Measurements from ENCODE around the gene MRAP2. TPM values are rescaled to one million over a fixed set of nuclear protein-coding genes. Genes with fewer than 3 reads are reported as not detected.

The MRAP2 gene
- total RNA-seq, 1 experiment from 2014 or later: 1.4 TPM

- Histone ChIP-seq H3K4me3 (ENCODE audit: low read depth, low read length) (no peak overlapping the region), H3K27me3 (replicated peaks; ENCODE audit: control insufficient read depth, insufficient read depth, low read length) (peaks cover 2% of the 10 kb centered on the region; the same call in 1 of the 2 replicates), H3K36me3 (ENCODE audit: control insufficient read depth, insufficient read depth, low read length) (no peaks in the 10 kb centered on the region), H3K4me1 (0 out of 2 replicates have a peak, but pooled peaks cover 3% of the 10 kb centered on the region), H3K9me3 (no peaks in the 10 kb centered on the region)
- no peak for TF ChIP-seq CTCF (IDR thresholded peaks at IDR 0.05; ENCODE audit: insufficient read depth in 1 of 2, low read depth in 1 of 2, low read length in 1 of 2, severe bottlenecking in 1 of 2, unreplicated experiment in 1 of 2)
- no peaks in the 10 kb centered on the region for H3K36me3 Mint-ChIP-seq (ENCODE audit: insufficient read depth, unreplicated experiment)
- H3K27me3 Mint-ChIP-seq (ENCODE audit: insufficient read depth, unreplicated experiment): no peaks in the 10 kb centered on the region
- DNase-seq: no peak
- peaks cover 12% of the 10 kb centered on the region for H3K4me1 Mint-ChIP-seq (ENCODE audit: low read depth, unreplicated experiment)
- H3K27ac Mint-ChIP-seq (ENCODE audit: unreplicated experiment): no peak overlapping the region
- no TSS peak for BruUV-seq (replicated peaks)
- no peak overlapping the region for H3K4me3 Mint-ChIP-seq (ENCODE audit: unreplicated experiment)
- H3K9me3 Mint-ChIP-seq (ENCODE audit: unreplicated experiment): peaks cover 7% of the 10 kb centered on the region
- POLR2A ChIA-PET: no interaction called here
- CTCF ChIA-PET: interaction anchor here (0.6 kb wide), 1 partner anchor 11 kb away, joined by 3 read pairs; no protein-coding TSS in a partner anchor
- intact Hi-C loops (cut with micrococcal nuclease; ENCODE audit: unreplicated experiment): loop anchor here (10.0 kb wide), 2 partner anchors 81 to 151 kb away; no protein-coding TSS in a partner anchor
These were observed 1.9 kb downstream of the MRAP2 start for GRCh38 chr6:84035484-84035883.

GRCh38 chr6:84037425-84038089 is 4.0 kb downstream of the MRAP2 start:
- H3K9me3 Mint-ChIP-seq (ENCODE audit: unreplicated experiment): peaks cover 13% of the 10 kb centered on the region
- CTCF ChIA-PET: no interaction called here

GRCh38 chr6:84042603-84043002 is 9.0 kb downstream of the MRAP2 start:
- no peak overlapping the region for H3K4me3 Mint-ChIP-seq (ENCODE audit: unreplicated experiment)
- ChIA-PET POLR2A (no interaction called here), CTCF (no interaction called here)
- H3K4me1 ChIP-seq: no peaks in the 10 kb centered on the region
- no peaks in the 10 kb centered on the region for H3K36me3 ChIP-seq (ENCODE audit: control insufficient read depth, insufficient read depth, low read length)
- intact Hi-C loops (cut with micrococcal nuclease; ENCODE audit: unreplicated experiment): no loop called here
- H3K27me3 ChIP-seq (replicated peaks; ENCODE audit: control insufficient read depth, insufficient read depth, low read length): no peaks in the 10 kb centered on the region
- no peaks in the 10 kb centered on the region for H3K27me3 Mint-ChIP-seq (ENCODE audit: insufficient read depth, unreplicated experiment)
- no peak overlapping the region for H3K4me3 ChIP-seq (ENCODE audit: low read depth, low read length)
- no peaks in the 10 kb centered on the region for H3K36me3 Mint-ChIP-seq (ENCODE audit: insufficient read depth, unreplicated experiment)
- no peaks in the 10 kb centered on the region for H3K9me3 ChIP-seq
- BruUV-seq (replicated peaks): no TSS peak
- peaks cover 13% of the 10 kb centered on the region for H3K9me3 Mint-ChIP-seq (ENCODE audit: unreplicated experiment)
- H3K4me1 Mint-ChIP-seq (ENCODE audit: low read depth, unreplicated experiment): no peaks in the 10 kb centered on the region
- no peak for DNase-seq
- no peak for TF ChIP-seq CTCF (IDR thresholded peaks at IDR 0.05; ENCODE audit: insufficient read depth in 1 of 2, low read depth in 1 of 2, low read length in 1 of 2, severe bottlenecking in 1 of 2, unreplicated experiment in 1 of 2)
- H3K27ac Mint-ChIP-seq (ENCODE audit: unreplicated experiment): no peak overlapping the region

More at GRCh38 chr6:84037425-84038089, 4.0 kb downstream of the MRAP2 start:
- Mint-ChIP-seq H3K4me3 (ENCODE audit: unreplicated experiment) (no peak overlapping the region), H3K27ac (ENCODE audit: unreplicated experiment) (no peak overlapping the region), H3K4me1 (ENCODE audit: low read depth, unreplicated experiment) (peaks cover 12% of the 10 kb centered on the region), H3K36me3 (ENCODE audit: insufficient read depth, unreplicated experiment) (no peaks in the 10 kb centered on the region), H3K27me3 (ENCODE audit: insufficient read depth, unreplicated experiment) (no peaks in the 10 kb centered on the region)
- POLR2A ChIA-PET: no interaction called here
- no peak for DNase-seq
- BruUV-seq (replicated peaks): no TSS peak
- Histone ChIP-seq H3K9me3 (no peaks in the 10 kb centered on the region), H3K4me3 (ENCODE audit: low read depth, low read length) (no peak overlapping the region), H3K4me1 (0 out of 2 replicates have a peak, but pooled peaks cover 3% of the 10 kb centered on the region), H3K27me3 (replicated peaks; ENCODE audit: control insufficient read depth, insufficient read depth, low read length) (peaks cover 2% of the 10 kb centered on the region; the same call in 1 of the 2 replicates), H3K36me3 (ENCODE audit: control insufficient read depth, insufficient read depth, low read length) (no peaks in the 10 kb centered on the region)
- intact Hi-C loops (cut with micrococcal nuclease; ENCODE audit: unreplicated experiment): loop anchor here (10.0 kb wide), 2 partner anchors 83 to 153 kb away; no protein-coding TSS in a partner anchor
- no peak for TF ChIP-seq CTCF (IDR thresholded peaks at IDR 0.05; ENCODE audit: insufficient read depth in 1 of 2, low read depth in 1 of 2, low read length in 1 of 2, severe bottlenecking in 1 of 2, unreplicated experiment in 1 of 2)

Measured in Caco-2 (cell line).